Left hindlimb (tissue), 1 donor: ENCODE data around the gene NRSN2.

Source experiments
- DNase-seq: peaks from one replicate; pipeline ENCODE4 v3.0.0-alpha.2; 2018

Gene NRSN2, protein sequence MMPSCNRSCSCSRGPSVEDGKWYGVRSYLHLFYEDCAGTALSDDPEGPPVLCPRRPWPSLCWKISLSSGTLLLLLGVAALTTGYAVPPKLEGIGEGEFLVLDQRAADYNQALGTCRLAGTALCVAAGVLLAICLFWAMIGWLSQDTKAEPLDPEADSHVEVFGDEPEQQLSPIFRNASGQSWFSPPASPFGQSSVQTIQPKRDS

DNA sequence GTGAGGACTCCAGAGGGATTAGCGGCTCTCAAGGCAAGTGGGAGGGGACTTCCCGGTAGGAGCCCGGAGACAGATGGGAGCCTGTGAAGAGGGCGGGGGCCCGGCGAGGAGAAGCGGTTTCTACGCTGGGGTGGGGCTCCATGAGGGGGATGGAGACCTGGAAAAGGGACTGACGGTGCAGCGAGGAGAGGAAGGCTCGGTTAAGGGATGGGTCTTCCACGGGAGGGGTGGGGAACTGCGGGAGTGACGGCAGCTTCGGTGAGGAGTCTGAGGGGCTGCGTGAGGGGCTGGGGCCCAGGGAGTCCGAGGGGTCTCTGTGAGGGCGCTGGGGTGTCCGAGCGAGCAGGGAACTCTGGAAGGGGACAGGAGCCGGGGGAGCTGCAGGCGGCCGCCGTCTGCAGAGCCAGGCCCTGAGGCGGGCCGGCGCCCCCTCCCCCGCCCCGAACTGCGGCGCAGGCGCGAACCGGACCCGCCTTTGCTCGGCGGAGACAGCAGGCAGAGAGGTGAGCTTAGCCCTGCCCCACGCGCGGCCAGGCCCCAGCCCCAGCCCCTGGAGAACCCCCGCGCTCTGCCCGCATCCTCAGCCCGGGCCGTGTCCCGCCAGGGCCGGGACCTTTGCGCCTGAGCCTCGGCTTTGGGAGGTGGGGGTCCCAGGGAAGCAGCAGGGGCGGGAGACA lies at the start of gene NRSN2:
TSS of gene NRSN2 (plus strand) at position 472 of the 677 bp plus-strand sequence. CDS start 2,533 bp downstream, outside the sequence.
- peak; percentile 86 for DNase-seq

DNA sequence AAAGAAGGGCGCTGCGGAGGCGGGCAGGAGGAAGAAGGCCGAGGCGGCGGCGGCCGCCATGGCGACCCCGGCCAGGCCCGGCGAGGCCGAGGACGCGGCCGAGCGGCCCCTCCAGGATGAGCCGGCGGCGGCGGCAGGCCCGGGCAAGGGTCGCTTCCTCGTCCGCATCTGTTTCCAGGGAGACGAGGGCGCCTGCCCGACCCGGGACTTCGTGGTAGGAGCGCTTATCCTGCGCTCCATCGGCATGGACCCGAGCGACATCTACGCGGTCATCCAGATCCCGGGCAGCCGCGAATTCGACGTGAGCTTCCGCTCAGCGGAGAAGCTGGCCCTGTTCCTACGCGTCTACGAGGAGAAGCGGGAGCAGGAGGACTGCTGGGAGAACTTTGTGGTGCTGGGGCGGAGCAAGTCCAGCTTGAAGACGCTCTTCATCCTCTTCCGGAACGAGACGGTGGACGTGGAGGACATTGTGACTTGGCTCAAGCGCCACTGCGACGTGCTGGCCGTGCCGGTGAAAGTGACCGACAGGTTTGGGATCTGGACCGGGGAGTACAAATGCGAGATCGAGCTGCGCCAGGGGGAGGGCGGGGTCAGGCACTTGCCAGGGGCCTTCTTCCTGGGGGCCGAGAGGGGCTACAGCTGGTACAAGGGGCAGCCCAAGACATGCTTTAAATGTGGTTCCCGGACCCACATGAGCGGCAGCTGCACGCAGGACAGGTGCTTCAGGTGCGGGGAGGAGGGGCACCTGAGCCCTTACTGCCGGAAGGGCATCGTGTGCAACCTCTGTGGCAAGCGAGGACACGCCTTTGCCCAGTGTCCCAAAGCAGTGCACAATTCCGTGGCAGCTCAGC lies 48.8 kb upstream of the NRSN2 start:
- peak; percentile 67 for DNase-seq

DNA sequence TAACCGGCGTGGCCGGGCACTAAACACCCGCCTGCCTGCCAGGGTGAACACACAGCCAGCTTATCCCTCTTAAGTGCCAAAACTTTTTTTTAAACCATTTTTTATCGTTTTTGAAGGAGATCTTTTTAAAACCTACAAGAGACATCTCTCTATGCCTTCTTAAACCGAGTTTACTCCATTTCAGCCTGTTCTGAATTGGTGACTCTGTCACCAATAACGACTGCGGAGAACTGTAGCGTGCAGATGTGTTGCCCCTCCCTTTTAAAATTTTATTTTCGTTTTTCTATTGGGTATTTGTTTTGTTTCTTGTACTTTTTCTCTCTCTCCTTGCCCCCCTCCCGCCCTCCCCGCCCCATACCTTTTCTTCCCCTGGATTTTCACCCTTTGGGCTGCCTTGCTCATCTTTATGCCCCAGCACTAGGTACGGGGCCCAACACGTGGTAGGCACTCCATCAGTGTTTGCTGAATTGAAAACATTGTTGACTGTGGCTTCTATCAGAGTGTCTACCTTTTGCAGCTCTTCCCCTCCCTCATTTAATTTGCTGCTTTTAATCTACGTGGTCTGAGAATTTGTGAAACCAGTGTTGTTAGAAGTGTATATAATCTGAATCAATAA lies 48.0 kb upstream of the NRSN2 start:
- no peak for DNase-seq

DNA sequence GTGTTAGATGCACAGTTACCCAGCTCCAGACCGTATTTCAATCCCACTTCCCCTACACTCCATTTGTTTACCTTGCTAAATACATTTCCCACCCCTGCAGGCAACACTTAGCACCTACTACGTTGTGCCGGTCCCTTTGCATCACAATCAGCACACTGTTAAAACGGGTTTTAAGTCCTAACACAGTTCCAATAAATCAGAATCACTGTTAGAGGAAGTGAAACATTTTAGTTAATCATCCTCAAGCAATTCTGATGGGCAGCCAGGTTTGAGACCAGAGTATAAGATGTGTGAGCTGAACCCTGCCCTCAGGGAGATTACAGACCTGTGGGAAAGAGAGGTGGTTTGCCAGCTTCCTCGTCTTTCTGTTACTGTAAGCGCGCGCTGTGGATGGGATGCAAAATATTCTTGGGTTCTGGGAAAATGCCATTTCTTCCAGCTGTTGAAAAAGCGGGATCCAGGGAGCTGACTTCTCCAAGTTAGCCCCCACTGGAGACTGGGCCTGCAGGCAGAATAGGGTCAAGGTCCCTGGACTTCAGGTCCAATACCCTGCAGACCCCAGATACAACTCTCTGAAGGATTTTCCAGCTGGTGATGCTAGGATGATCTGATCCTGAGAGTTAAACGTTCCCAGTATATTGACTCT lies 46.4 kb upstream of the NRSN2 start:
- DNase-seq: no peak

DNA sequence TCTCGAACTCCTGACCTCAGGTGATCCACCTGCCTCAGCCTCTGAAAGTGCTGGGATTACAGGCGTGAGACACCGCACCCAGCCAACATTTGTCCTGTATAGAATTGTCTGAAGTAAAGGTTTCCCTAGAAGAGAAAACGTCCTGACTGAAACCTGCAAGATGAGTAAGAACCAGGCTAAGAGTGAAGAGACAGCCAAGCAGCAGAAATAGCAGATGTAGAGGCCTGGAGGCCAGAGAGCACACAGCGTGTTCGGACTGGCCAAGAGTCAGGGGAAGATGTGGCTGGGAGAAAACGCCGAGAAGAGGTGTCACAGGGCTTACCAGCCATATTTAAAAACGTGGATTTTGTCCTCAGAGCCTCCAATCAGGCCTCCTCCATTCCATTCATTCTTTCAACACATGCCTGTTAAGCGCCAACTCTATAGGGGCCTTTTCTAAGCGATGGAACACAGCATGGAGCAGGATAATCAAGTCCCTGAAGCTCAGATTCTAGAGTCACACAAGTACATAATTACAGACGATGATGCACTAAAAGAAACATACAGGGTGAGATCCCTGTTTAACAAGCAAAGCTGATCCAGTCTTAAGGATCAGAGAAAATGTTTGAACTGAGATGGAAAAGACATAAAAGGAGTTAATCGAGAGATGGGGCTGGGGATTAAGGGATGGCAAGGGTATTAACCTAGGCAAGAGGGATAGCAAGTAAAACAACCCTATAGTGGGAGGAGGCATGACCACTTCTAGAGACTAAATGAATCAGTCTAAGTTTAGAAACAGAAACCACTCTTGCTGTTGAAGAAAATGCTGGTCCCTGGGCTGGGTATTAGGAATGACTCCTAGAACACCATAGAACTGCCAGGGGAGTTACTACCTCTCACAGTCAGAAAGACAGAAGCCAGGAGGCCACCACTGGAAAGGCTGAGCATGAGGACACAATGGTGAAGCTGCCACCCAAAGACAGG lies 44.7 kb upstream of the NRSN2 start:
- DNase-seq: no peak

DNA sequence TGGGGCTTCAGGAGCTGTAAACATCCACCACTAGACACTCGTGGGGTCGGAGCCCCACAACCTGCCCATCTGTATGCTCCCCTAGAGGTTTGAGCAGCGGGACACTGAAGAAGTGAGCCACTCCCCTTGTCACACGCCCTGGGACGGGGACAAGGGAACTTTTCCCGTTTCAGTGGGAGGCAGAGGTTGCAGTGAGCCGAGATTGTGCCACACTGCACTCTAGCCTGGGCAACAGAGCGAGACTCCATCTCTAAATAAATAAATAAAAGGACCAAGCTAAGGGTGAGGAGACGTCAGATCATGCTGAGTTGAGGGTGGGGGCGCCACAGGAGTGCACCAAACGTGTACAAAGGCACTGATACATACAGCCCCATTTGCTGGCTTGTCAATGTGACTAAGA lies 41.2 kb upstream of the NRSN2 start:
- DNase-seq: no peak

DNA sequence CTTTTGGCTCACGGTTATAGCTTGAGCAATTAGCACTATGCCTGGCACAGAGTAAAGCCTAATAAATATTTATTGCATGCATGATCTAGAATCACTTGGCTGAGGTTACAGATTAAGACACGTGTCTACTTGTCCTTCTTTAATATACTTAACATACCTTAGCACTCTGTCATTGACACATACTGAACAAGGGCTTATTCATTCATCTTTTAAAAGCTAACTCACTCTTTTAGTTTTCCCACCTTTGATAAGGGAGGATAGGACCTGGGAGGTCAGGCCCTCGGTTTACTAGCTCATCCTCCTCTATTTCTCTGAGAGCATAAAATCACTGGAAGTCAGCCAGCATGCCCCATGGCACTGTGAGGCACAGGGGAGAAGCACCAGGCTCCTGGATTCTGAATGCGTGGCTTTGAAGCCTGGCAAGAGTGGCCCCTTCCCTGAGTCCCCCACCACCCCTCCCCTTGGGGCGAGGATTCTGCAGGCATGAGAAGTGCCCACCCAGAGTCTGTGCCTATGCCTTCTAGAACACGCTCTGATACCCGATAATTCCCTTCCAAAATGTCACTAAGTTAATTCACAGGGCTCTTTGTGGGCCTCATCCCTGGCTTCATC lies 38.4 kb upstream of the NRSN2 start:
- DNase-seq: no peak

DNA sequence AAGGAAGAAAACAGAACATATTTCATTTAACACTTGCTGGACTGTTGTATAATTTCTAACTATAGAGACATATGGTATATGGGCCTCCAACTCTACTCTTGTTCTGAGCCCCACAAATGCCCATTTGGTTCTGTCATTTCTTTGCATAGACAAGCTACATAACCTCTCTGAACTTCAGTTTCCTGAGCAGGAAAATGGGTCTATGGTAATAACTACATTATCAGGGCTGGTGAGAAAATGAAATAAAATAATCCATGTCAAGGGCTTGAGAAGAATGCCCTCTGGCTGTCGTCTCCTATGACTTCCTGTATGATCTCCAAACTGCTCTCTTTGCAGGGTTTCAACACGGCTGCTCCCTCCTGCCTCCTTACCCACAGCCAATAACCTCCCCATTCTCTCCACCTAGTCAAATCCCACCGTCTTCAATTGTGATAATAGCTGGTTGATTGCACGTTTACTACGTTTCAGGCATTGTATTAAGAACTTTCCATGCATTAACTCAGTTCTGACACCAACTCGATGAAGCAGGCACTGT lies 37.5 kb upstream of the NRSN2 start:
- peak; percentile 49 for DNase-seq

DNA sequence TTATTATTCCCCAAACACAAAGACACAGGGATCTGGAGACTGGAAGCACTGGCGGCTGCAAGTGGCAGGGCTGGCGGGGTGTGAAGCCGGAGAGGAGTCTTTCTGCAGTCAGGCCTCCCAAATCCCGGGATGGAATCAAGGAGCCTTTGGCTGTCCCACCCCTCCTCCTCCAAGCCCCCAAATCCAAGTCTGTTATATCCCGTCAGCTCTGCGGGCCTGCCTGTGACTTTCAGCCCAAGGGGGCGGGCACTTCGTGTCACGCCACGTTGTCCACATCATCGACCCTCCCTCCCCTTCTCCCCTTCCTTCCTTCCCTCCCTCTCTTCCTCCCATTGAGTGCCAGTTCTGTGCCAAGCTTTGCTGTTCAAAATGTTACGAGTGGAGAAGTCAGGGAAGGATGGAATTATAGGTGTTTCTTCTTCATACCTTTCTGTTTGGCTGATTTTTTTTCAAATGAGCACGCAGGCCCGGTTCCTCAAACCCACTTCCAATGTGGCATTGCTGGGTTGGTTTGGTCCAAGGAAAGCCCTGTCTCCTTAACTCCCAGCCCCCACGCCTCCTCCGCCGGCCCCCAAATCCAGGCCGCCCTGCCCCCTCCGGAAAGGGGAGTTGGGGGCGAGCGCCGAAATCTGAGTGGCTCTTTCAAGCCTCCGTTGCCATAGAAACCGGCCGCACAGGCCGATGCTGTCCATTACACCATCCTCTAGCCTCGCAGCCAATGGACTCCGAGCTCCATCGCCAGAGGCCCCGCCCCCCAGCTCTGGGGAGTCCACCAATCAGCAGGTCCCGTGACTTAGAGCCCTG lies 36.9 kb upstream of the NRSN2 start:
- peak; percentile 100 for DNase-seq

DNA sequence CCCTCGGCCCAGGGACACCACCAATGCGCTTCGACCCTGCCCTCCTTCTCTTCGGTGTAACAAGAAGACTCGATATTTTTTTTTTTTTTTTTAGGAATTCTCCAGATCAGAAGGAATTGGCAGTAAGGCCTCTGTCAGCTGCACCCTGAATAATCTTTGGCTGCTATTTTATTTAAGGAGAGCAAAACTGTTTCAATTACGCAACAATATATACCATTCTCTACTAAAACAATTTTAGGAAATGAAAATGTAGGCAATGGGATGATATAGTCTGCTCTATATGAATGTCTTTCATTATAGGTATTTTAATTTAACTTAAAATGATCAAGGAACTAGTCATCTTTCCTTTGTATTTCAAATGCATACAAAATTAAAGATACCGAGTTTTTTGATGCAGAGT lies 36.3 kb upstream of the NRSN2 start:
- no peak for DNase-seq

DNA sequence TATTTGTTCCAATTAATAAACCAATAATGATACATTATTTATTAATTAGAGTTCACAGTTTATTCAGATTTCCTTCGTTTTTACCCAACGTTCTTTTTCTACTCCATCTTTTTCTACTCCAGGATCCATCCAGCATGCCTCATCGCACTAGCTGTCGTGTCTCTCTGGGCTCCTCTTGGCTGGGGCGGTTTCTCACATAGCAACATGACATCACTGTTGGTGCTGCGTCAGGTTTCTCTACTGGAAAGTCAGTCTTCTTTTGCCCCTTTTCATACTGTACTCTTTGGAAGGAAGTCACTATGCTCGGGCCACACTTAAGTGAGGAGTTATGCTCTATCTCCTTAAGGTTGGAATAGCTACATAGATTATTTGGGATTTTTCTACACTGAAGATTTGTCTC lies 35.3 kb upstream of the NRSN2 start:
- DNase-seq: no peak

DNA sequence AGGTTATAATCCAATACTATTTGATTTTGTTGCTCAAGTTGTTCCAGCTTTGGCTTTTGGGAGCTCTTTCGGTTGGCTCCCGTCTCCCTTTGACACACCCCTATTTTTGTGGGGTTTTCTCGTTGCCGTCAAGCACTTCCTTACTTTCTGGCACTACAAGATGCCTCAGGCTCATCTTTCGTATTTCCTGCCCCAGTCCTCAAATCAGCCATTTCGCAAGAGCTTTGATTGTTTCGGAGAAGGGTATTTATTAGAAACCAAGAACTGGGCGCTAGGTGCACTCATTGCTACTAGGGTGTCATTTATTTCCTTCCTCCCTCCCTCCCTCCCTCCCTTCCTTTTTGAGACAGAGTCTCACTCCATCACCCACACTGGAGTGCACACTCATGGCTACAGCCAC lies 34.8 kb upstream of the NRSN2 start:
- DNase-seq: no peak

DNA sequence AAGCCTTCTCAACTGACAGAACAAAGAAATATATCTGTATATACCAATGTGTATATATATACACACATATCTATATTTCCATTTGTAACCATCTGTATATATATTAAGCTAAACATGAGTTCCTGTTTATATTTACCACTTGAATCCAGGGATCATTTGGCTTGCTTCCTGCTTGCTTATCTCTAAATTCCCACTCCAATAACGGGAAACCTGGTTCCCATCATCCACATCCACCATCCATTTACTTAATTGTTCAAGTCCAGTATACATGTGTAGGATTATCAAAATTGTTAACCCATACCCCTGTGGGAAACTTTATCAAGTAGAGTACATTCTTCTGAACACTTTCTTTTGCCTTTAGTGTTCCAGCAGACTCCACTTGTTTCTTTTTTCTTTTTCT lies 34.0 kb upstream of the NRSN2 start:
- no peak for DNase-seq

DNA sequence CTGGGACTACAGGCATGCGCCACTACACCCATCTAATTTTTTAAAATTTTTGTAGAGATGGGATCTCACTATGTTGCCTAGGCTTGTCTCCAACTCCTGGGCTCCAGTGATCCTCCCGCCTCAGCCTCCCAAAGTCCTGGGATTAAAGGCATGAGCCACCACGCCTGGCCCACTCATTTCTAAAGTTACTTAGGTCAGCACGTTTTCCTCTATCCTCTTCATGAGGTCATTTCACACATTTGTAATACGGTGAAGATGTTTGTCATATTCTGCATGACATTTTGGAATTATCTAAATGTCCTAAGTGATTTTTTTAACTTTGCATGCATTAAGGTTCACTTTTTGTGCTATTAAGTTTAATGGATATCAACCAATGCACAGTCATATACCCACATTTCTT lies 33.5 kb upstream of the NRSN2 start:
- DNase-seq: no peak

DNA sequence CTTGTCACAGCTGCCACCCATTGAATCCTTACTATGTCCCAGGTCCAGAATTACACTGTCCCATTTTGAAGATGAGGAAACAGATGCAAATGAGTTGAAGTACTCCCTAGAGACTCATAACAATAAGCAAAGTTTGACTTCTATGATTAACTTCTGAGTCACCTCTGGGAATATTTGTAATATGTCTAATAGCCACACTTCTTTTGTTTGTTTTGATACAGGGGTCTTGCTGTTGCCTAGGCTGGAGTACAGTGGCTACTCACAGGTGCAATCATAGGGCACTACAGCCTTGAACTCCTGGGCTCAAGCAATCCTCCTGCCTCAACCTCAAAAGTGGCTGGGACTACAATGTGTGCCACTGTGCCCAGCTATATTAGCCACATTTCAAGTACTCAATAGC lies 33.0 kb upstream of the NRSN2 start:
- DNase-seq: no peak

DNA sequence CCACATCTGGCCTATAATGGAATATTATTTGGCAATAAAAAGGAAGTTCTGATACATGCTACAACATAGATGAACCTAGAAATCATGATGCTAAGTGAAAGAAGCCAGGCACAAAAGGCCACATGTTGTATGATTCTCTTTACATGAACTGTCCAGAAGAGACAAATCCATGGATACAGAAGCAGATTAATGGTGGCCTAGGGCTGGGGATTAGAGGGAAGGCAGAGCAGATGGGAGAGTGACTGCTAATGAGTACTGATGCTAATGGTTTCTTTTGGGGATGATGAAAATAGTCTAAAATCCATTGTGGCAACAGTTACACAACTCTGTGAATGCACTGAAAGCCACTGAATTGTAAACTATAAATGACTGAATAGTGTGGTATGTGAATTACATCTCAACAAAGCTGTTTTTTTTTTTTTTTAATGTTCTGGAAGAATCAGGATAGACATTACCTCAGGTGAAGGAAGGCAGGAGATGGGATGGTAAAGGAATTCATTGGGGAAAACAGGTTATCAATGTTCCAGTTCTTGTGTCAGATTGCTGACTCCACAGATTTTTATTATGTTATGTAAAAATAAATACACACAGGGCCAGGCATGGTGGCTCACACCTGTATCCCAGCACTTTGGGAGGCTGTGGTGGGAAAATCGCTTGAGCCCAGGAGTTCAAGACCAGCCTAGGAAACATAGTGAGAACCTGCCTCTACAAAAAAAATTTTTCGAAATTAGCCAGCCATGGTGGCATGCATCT lies 30.4 kb upstream of the NRSN2 start:
- no peak for DNase-seq

DNA sequence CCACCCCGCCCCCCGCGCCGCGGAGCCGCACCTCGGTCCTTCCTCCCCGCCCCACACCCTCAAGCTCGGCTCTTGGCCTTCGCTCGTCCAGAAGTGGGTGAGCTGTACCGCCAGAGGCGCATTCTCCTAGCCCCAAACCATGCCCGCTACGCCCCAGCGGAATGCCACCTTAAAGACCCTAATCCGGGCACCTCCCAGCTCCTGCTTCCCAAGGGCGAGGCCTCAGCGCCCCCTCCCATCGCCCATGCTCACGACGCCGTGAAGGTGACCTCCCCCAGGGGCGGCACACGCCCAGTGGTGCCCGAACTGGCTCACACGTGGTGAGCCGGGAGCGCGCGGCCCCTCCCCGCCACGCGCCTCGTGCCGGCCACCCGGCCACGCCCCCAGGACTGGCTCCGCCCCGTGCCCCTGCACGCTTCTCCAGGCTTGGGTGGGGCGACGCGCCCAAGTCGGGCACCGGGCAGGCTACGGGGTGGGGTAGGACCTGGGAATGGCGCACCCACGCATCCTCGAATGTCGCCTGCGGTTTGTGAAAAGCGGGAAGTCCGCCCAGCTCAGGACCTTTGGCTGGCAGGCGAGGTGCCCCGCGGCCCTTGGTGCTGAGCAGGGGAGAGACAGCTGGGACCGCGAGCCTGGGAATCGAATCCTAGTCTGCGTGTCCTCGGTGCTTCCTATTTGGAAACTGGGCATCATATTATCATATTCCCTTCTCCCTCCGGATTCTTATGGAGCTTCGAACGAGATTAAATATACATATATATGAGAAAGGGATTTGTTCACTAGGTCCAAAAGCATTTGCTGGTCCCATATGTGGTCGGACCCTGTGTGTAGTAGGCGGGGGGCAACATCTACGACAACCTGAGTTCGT lies 22.5 kb upstream of the NRSN2 start:
- DNase-seq: peak; percentile 91
